ENCODE measurements around the gene IFITM2.

- TF ChIP-seq CTCF (IDR thresholded peaks at IDR 0.05; ENCODE audit: poor library complexity) (no peak), EZH2 (IDR thresholded peaks at IDR 0.05; ENCODE audit: borderline replicate concordance) (no peak), EZH2phosphoT487 (IDR thresholded peaks at IDR 0.05; ENCODE audit: low read depth, severe bottlenecking, unreplicated experiment) (no peak)
These were observed 29.3 kb upstream of the IFITM2 start, which contains the start of gene NLRP6 for GRCh38 chr11:278001-278951.

All from hepatocyte (in vitro differentiated cells).